A673 (cell line): Measurements from ENCODE around the gene KANSL1L.

ENCODE experiments used
- CTCF ChIP-seq: fragments of 300-800, 200-600 bp; sonication (generic); conservative IDR thresholded peaks from 2 replicates; pipeline ENCODE4 v1.5.1; 2017; ENCODE audit warnings: low read depth, mild to moderate bottlenecking, antibody characterized with exemption, low read length, moderate library complexity, mixed read lengths
- EZH2 ChIP-seq: fragments of 200-600 bp; sonication (generic); IDR thresholded peaks from 2 replicates; pipeline ENCODE4 v1.6.1; 2017; ENCODE audit warnings: borderline replicate concordance, low read depth, mild to moderate bottlenecking, mixed read lengths, antibody characterized with exemption, low read length; ENCODE audit not compliant: poor library complexity, severe bottlenecking

GRCh38 chr2:210157526-210157925, 13.7 kb downstream of the KANSL1L start:
- TF ChIP-seq CTCF (no peak), EZH2 (no peak)
